Measurements from ENCODE around the gene CDH20.

DNA sequence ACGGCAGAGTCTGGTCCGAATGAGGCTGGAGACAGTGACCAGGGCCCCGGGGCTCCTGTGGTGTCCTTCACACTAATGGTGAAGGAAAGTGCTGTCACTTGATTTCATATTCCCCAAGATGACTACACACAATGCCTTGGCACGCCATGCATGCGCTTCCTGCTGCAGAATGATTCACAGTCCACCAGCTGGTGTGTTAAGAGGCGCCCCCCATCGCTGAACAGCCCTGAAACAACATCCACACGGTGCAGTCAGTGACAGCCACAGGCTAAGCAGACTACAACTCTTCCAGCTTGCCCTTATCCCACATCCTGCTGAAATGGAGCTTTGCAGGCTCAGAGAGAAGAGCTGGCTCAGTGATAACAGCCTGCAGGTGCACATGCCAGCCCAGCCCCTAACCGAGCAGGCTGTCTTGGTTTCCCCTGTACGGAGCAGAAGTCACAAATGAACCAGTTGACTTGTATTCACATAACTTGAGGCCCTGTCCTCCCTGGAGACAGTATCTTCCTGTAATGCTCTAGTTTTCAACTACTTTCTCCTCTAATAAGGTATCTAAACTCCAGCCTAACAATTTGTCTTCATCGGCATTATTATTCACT is 24.3 kb upstream of the CDH20 start:
- TF ChIP-seq, protein P1, sequence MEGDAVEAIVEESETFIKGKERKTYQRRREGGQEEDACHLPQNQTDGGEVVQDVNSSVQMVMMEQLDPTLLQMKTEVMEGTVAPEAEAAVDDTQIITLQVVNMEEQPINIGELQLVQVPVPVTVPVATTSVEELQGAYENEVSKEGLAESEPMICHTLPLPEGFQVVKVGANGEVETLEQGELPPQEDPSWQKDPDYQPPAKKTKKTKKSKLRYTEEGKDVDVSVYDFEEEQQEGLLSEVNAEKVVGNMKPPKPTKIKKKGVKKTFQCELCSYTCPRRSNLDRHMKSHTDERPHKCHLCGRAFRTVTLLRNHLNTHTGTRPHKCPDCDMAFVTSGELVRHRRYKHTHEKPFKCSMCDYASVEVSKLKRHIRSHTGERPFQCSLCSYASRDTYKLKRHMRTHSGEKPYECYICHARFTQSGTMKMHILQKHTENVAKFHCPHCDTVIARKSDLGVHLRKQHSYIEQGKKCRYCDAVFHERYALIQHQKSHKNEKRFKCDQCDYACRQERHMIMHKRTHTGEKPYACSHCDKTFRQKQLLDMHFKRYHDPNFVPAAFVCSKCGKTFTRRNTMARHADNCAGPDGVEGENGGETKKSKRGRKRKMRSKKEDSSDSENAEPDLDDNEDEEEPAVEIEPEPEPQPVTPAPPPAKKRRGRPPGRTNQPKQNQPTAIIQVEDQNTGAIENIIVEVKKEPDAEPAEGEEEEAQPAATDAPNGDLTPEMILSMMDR (optimal IDR thresholded peaks at IDR 0.05 in 1 of 3, IDR thresholded peaks at IDR 0.05 in 1 of 3, conservative IDR thresholded peaks at IDR 0.05 in 1 of 3; ENCODE audit: extremely low read depth in 1 of 3, insufficient read depth in 2 of 3, low read length in 3 of 3), result no peak
- TF ChIP-seq EZH2 (IDR thresholded peaks at IDR 0.05; ENCODE audit: low read length), result no peak
